Spleen (tissue), 11 donors: Measurements from ENCODE around the gene ACTN4. TPM values are rescaled to one million over a fixed set of nuclear protein-coding genes. Genes with fewer than 3 reads are reported as not detected.

Experiments used
- DNase-seq: peaks from one replicate; pipeline ENCODE4 v3.0.0-alpha.2; 2020
- H3K27ac ChIP-seq, 8 donors: fragments of 200-600 bp; sonication (generic) in 7 of 8; 1 replicate in 4 of 8; 2 replicates in 4 of 8; pipeline versions ENCODE4 v1.5.0 to v1.8.0; 2016 to 2021; ENCODE audit warnings: inconsistent platforms in 4 of 8, mild to moderate bottlenecking in 4 of 8, moderate library complexity in 1 of 8
- H3K27me3 ChIP-seq, 7 donors: fragments of 200-600 bp; sonication (generic) in 6 of 7; replicated peaks in 1 of 7; 1 replicate in 4 of 7; 2 replicates in 3 of 7; pipeline versions ENCODE4 v1.5.0 to v1.8.0; 2016 to 2021; ENCODE audit warnings: inconsistent platforms in 3 of 7, mild to moderate bottlenecking in 1 of 7
- H3K36me3 ChIP-seq, 6 donors: fragments of 200-600 bp; sonication (generic) in 5 of 6; 1 replicate in 4 of 6; 2 replicates in 2 of 6; pipeline versions ENCODE4 v1.5.0 to v1.8.0; 2016 to 2021; ENCODE audit warnings: inconsistent platforms in 2 of 6
- H3K4me1 ChIP-seq, 6 donors: fragments of 200-600 bp; sonication (generic) in 5 of 6; 1 replicate in 3 of 6; 2 replicates in 3 of 6; pipeline versions ENCODE4 v1.5.0 to v1.8.0; 2016 to 2021; ENCODE audit warnings: inconsistent platforms in 3 of 6
- H3K4me3 ChIP-seq, 8 donors: fragments of 200-600 bp; sonication (generic) in 7 of 8; 1 replicate in 4 of 8; 2 replicates in 4 of 8; pipeline versions ENCODE4 v1.5.0 to v1.8.0; 2016 to 2021; ENCODE audit warnings: inconsistent platforms in 4 of 8, mild to moderate bottlenecking in 4 of 8, moderate library complexity in 2 of 8
- H3K9me3 ChIP-seq, 8 donors: fragments of 200-600 bp; sonication (generic) in 7 of 8; 1 replicate in 4 of 8; 2 replicates in 4 of 8; pipeline versions ENCODE4 v1.5.0 to v1.8.0; 2016 to 2021; ENCODE audit warnings: inconsistent platforms in 4 of 8
- CTCF ChIP-seq, 11 experiments: fragments of 200-600 bp in 7 of 11; fragments of 450-650 bp in 4 of 11; sonication (generic) in 4 of 11; IDR thresholded peaks in 8 of 11; conservative IDR thresholded peaks in 3 of 11; 1 replicate in 7 of 11; 2 replicates in 4 of 11; pipeline versions ENCODE4 v1.4.0 to v1.8.0; 2016 to 2021; ENCODE audit warnings: antibody characterized with exemption in 11 of 11, inconsistent platforms in 4 of 11, mild to moderate bottlenecking in 1 of 11
- POLR2A ChIP-seq, 3 donors: fragments of 450-650 bp; IDR thresholded peaks; one replicate each; pipeline ENCODE4 v1.5.1; 2017; ENCODE audit warnings: antibody characterized with exemption in 3 of 3, mild to moderate bottlenecking in 1 of 3
- POLR2AphosphoS5 ChIP-seq, 3 donors: sonication (generic); formaldehyde crosslinking; IDR thresholded peaks; one replicate each; pipeline ENCODE4 v1.5.1; 2017; ENCODE audit warnings: antibody characterized with exemption in 3 of 3
- WGBS, 5 donors: extraction: QIAGEN DNeasy Blood & Tissue Kit in 3 of 5; methylation state at CpG; one replicate each; pipeline versions ENCODE4 v1.1.5 to v1.1.7; 2013 to 2018; 5-methylcytosine and 5-hydroxymethylcytosine counted together
- intact Hi-C: fragments of 100-400 bp; cut with DNase I; formaldehyde crosslinking; loops from one replicate; pipeline ENCODE4 v1.15.0; 2023; ENCODE audit warnings: low total_unique reads
- polyA plus RNA-seq, 3 donors: library from polyadenylated mRNA; stranded (reverse); fragments of 200-250 nt; gene quantifications; one replicate each; pipeline ENCODE4 v1.2.1, GENCODE V29; 2013
- total RNA-seq, 7 donors: library from RNA; depleted of rRNA in 3 of 7; stranded (reverse); fragments of >200 nt in 3 of 7; fragmentation: NEBNext Ultra II Directional in 4 of 7; extraction: Animal tissue kit (Norgen Biotek cat#: 25700) in 4 of 7; gene quantifications; one replicate each; pipeline versions ENCODE4 v1.1.0 to v1.2.1, GENCODE V29; 2016 to 2021
- donor health status: healthy with polysubstance abuse.
- donor health status: DM: no; HTN: no; CAD: no; lungs with moderate emphysema.
- donor health status: DM: no; HTN: no; CAD: no.
- donor health status: Bipolar disorder and iron deficiency.
- donor health status: healthy.
- donor health status: DM: no; HTN: no; CAD: no.
- donor health status: DM: yes; HTN: yes; CAD: no.

The ACTN4 gene
- total and polyA plus RNA-seq, 10 donors: 39.3 to 621 (median 408) TPM

- Histone ChIP-seq H3K4me3 (peak overlapping the region in 1 of 8 donors; percentile 13), H3K4me1 (peaks cover 64 to 96% (median 87%) of the 10 kb centered on the region in 6 donors), H3K27me3 (no peaks in the 10 kb centered on the region), H3K9me3 (no peaks in the 10 kb centered on the region), H3K36me3 (peaks cover 0 to 46% (median 0%) of the 10 kb centered on the region in 6 donors), H3K27ac (peak overlapping the region; percentile 52 to 91 (median 68))
- WGBS, 5 donors: 67 to 77% (median 72%) methylated on average over 11 of the region's 11 CpGs
- DNase-seq: peak; percentile 51
- TF ChIP-seq POLR2A (IDR thresholded peaks at IDR 0.05): no peak
- TF ChIP-seq CTCF (IDR thresholded peaks at IDR 0.05 in 8 of 11, conservative IDR thresholded peaks at IDR 0.05 in 3 of 11): no peak
- no peak for TF ChIP-seq POLR2AphosphoS5 (IDR thresholded peaks at IDR 0.05)
- intact Hi-C loops: no loop called here
These were observed 29.6 kb downstream of the ACTN4 start for GRCh38 chr19:38676878-38677646.

GRCh38 chr19:38678217-38678890, 30.9 kb downstream of the ACTN4 start:
- intact Hi-C loops: no loop called here
- Histone ChIP-seq H3K27ac (peak overlapping the region in 6 of 8 donors; percentile 11 to 91 (median 64)), H3K27me3 (no peaks in the 10 kb centered on the region), H3K4me1 (peaks cover 70 to 97% (median 95%) of the 10 kb centered on the region in 6 donors), H3K9me3 (no peaks in the 10 kb centered on the region), H3K36me3 (peaks cover 0 to 43% (median 0%) of the 10 kb centered on the region in 6 donors), H3K4me3 (no peak overlapping the region)
- no peak for TF ChIP-seq POLR2A (IDR thresholded peaks at IDR 0.05)
- no peak for TF ChIP-seq CTCF (IDR thresholded peaks at IDR 0.05 in 8 of 11, conservative IDR thresholded peaks at IDR 0.05 in 3 of 11)
- no peak for TF ChIP-seq POLR2AphosphoS5 (IDR thresholded peaks at IDR 0.05)
- 63 to 68% (median 67%) methylated on average over 15 of the region's 15 CpGs for WGBS, 5 donors
- DNase-seq: peak; percentile 47

- Histone ChIP-seq H3K4me3 (no peak overlapping the region), H3K36me3 (peaks cover 0 to 43% (median 0%) of the 10 kb centered on the region in 6 donors), H3K9me3 (no peaks in the 10 kb centered on the region), H3K4me1 (peaks cover 74 to 100% (median 98%) of the 10 kb centered on the region in 6 donors), H3K27ac (peak overlapping the region in 5 of 8 donors; percentile 41 to 91 (median 86)), H3K27me3 (no peaks in the 10 kb centered on the region)
- no peak for TF ChIP-seq POLR2AphosphoS5 (IDR thresholded peaks at IDR 0.05)
- TF ChIP-seq CTCF (IDR thresholded peaks at IDR 0.05 in 8 of 11, conservative IDR thresholded peaks at IDR 0.05 in 3 of 11): no peak
- TF ChIP-seq POLR2A (IDR thresholded peaks at IDR 0.05): no peak
- 75 to 87% (median 86%) methylated on average over 7 of the region's 7 CpGs for WGBS, 5 donors
- intact Hi-C loops: no loop called here
- DNase-seq: no peak
These were observed 31.5 kb downstream of the ACTN4 start for GRCh38 chr19:38678891-38679494.
